ENCODE measurements around the gene RCC1. TPM values are rescaled to one million over a fixed set of nuclear protein-coding genes. Genes with fewer than 3 reads are reported as not detected.

Gene RCC1
- total and polyA plus RNA-seq, 2 donors (not counting 3 experiments of a cell fraction or from before 2014, with no cell fraction given): 37.1 to 77.7 TPM

- CTCF ChIA-PET: interaction anchor here (0.7 to 1.5 kb wide), 2 partner anchors 21 to 27 kb away, joined by 3 to 4 read pairs; no protein-coding TSS in a partner anchor
- Histone ChIP-seq H3K9me3 (replicated peaks; ENCODE audit: control insufficient read depth, insufficient read depth, low read length) (no peaks in the 10 kb centered on the region), H2AFZ (ENCODE audit: low read depth, low read length) (no peak overlapping the region), H4K20me1 (replicated peaks; ENCODE audit: control insufficient read depth, extremely low read depth, insufficient read depth, low read length) (no peaks in the 10 kb centered on the region), H3K4me2 (ENCODE audit: insufficient read depth, low read length) (no peak overlapping the region), H3K27ac (ENCODE audit: insufficient read depth, low read depth, low read length) (no peak overlapping the region), H3K9me1 (replicated peaks; ENCODE audit: control insufficient read depth, extremely low read depth, insufficient read depth, low read length) (no peaks in the 10 kb centered on the region), H3K4me3 (replicated peaks in 1 of 3; ENCODE audit: insufficient read depth in 1 of 3, low read depth in 1 of 3, low read length in 3 of 3) (no peak overlapping the region), H3K27me3 (ENCODE audit: control insufficient read depth in 2 of 2, insufficient read depth in 2 of 2, low read length in 2 of 2) (no peaks in the 10 kb centered on the region), H3K36me3 (ENCODE audit: control insufficient read depth in 2 of 2, extremely low read depth in 1 of 2, insufficient read depth in 2 of 2, low read length in 2 of 2) (no peaks in the 10 kb centered on the region), H3K79me2 (ENCODE audit: control insufficient read depth, insufficient read depth, low read length) (no peaks in the 10 kb centered on the region), H3K4me1 (ENCODE audit: control insufficient read depth, extremely low read depth, insufficient read depth, low read length) (no peaks in the 10 kb centered on the region), H3K9ac (replicated peaks; ENCODE audit: extremely low read depth, insufficient read depth, low read length) (no peak overlapping the region)
- no TSS peak for BruUV-seq (replicated peaks)
- intact Hi-C loops (cut with micrococcal nuclease): no loop called here
- POLR2A ChIA-PET: interaction anchor here (0.6 kb wide), 1 partner anchor 23 kb away, joined by 3 read pairs; no protein-coding TSS in a partner anchor
- FAIRE-seq (no peak), DNase-seq (ENCODE audit: low read depth, low spot score) (no peak)
- TF ChIP-seq FOS (IDR thresholded peaks at IDR 0.05; ENCODE audit: borderline replicate concordance, insufficient read depth, low read length): no peak
- no peak for TF ChIP-seq EZH2 (IDR thresholded peaks at IDR 0.05; ENCODE audit: borderline replicate concordance, low read depth, low read length, severe bottlenecking)
- TF ChIP-seq GATA2 (IDR thresholded peaks at IDR 0.05; ENCODE audit: insufficient read depth, insufficient read length, low read depth, low read length): no peak
- TF ChIP-seq CTCF (IDR thresholded peaks at IDR 0.05; ENCODE audit: extremely low read depth in 1 of 2, insufficient read depth in 1 of 2, low read depth in 1 of 2, low read length in 2 of 2): no peak
- no peak for TF ChIP-seq POLR2A (IDR thresholded peaks at IDR 0.05; ENCODE audit: low read depth, low read length)
- TF ChIP-seq POLR2AphosphoS5 (IDR thresholded peaks at IDR 0.05; ENCODE audit: insufficient read depth, low read depth, low read length): no peak
- dilution Hi-C loops (cut with MboI; ENCODE audit: extremely low pct_ligation_motif_present, low sequenced_read_pairs): no loop called here
These were observed 39.4 kb downstream of the RCC1 start for GRCh38 chr1:28545246-28545628.

DNA sequence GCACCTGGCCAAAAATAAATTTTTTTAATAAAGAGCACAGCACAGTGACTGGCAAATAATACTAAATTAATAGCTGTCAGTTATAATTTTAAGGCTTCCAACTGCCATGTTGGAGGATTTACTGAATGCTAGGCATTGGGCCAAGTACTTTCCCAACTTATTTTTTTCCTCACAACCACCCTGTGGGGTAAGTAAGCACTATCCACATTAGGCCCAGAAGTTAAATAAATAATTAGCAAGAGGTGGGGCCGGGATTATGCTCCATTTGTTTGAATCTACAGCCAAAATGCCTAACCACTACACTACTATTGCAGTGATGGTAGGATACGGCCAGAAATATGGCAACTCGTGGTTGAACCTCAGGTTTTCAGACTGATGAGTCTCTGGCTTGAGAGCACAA is 42.5 kb downstream of the RCC1 start:
- no peak for FAIRE-seq
- H3K27ac ChIP-seq (ENCODE audit: insufficient read depth, low read depth, low read length): no peak overlapping the region

More for the DNA sequence above, 42.5 kb downstream of the RCC1 start:
- no TSS peak for BruUV-seq (replicated peaks)
- POLR2A ChIA-PET: no interaction called here
- intact Hi-C loops (cut with micrococcal nuclease): no loop called here
- no peaks in the 10 kb centered on the region for H3K36me3 ChIP-seq (ENCODE audit: control insufficient read depth in 2 of 2, extremely low read depth in 1 of 2, insufficient read depth in 2 of 2, low read length in 2 of 2)
- dilution Hi-C loops (cut with MboI; ENCODE audit: extremely low pct_ligation_motif_present, low sequenced_read_pairs): no loop called here
- H3K4me1 ChIP-seq (ENCODE audit: control insufficient read depth, extremely low read depth, insufficient read depth, low read length): peaks cover 4% of the 10 kb centered on the region
- no peaks in the 10 kb centered on the region for H3K9me3 ChIP-seq (replicated peaks; ENCODE audit: control insufficient read depth, insufficient read depth, low read length)
- H3K27me3 ChIP-seq (ENCODE audit: control insufficient read depth in 2 of 2, insufficient read depth in 2 of 2, low read length in 2 of 2): no peaks in the 10 kb centered on the region
- H3K4me2 ChIP-seq (ENCODE audit: insufficient read depth, low read length): no peak overlapping the region
- no peak overlapping the region for H2AFZ ChIP-seq (ENCODE audit: low read depth, low read length)
- no peak for TF ChIP-seq POLR2A (IDR thresholded peaks at IDR 0.05; ENCODE audit: low read depth, low read length)
- TF ChIP-seq GATA2 (IDR thresholded peaks at IDR 0.05; ENCODE audit: insufficient read depth, insufficient read length, low read depth, low read length): no peak
- TF ChIP-seq FOS (IDR thresholded peaks at IDR 0.05; ENCODE audit: borderline replicate concordance, insufficient read depth, low read length): no peak
- TF ChIP-seq EZH2 (IDR thresholded peaks at IDR 0.05; ENCODE audit: borderline replicate concordance, low read depth, low read length, severe bottlenecking): no peak
- no peak for TF ChIP-seq POLR2AphosphoS5 (IDR thresholded peaks at IDR 0.05; ENCODE audit: insufficient read depth, low read depth, low read length)
- TF ChIP-seq JUN (IDR thresholded peaks at IDR 0.05; ENCODE audit: borderline replicate concordance, insufficient read depth, insufficient read length, low read depth): no peak
- TF ChIP-seq CTCF (IDR thresholded peaks at IDR 0.05; ENCODE audit: extremely low read depth in 1 of 2, insufficient read depth in 1 of 2, low read depth in 1 of 2, low read length in 2 of 2): no peak
- TF ChIP-seq, protein P1, sequence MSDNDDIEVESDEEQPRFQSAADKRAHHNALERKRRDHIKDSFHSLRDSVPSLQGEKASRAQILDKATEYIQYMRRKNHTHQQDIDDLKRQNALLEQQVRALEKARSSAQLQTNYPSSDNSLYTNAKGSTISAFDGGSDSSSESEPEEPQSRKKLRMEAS (IDR thresholded peaks at IDR 0.05; ENCODE audit: insufficient read depth, insufficient read length): no peak
- no peak for TF ChIP-seq MYC (IDR thresholded peaks at IDR 0.05; ENCODE audit: low read depth, low read length)
- H3K9ac ChIP-seq (replicated peaks; ENCODE audit: extremely low read depth, insufficient read depth, low read length): no peak overlapping the region
- peaks cover 1% of the 10 kb centered on the region for H3K79me2 ChIP-seq (ENCODE audit: control insufficient read depth, insufficient read depth, low read length)
- H3K4me3 ChIP-seq (replicated peaks in 1 of 3; ENCODE audit: insufficient read depth in 1 of 3, low read depth in 1 of 3, low read length in 3 of 3): no peak overlapping the region
- no peak for DNase-seq (ENCODE audit: low read depth, low spot score)
- no peaks in the 10 kb centered on the region for H4K20me1 ChIP-seq (replicated peaks; ENCODE audit: control insufficient read depth, extremely low read depth, insufficient read depth, low read length)
- CTCF ChIA-PET: interaction anchor here (1.7 kb wide), 1 partner anchor 189 kb away, joined by 5 read pairs; no protein-coding TSS in a partner anchor
- H3K9me1 ChIP-seq (replicated peaks; ENCODE audit: control insufficient read depth, extremely low read depth, insufficient read depth, low read length): no peaks in the 10 kb centered on the region

All from endothelial cell of umbilical vein (primary cell).